ENCODE results near the gene DSCAM.

- TF ChIP-seq EZH2 (IDR thresholded peaks at IDR 0.05; ENCODE audit: insufficient read depth, poor library complexity, severe bottlenecking) (no peak), EZH2phosphoT487 (IDR thresholded peaks at IDR 0.05; ENCODE audit: insufficient read depth, low read depth) (no peak)
Measured at GRCh38 chr21:40729761-40730425, 117.1 kb downstream of the DSCAM start.
